ENCODE results near the gene DNAH17.

Gene DNAH17

GRCh38 chr17:78460951-78461798, 116.0 kb downstream of the DNAH17 start:
- H3K27ac ChIP-seq (ENCODE audit: extremely low read depth, low read depth, low read length) = no peak overlapping the region
- CTCF ChIA-PET = interaction anchor here (0.6 to 1.0 kb wide), 2 partner anchors 13 to 28 kb away, joined by 3 read pairs; no protein-coding TSS in a partner anchor
- TF ChIP-seq TCF7L2 (IDR thresholded peaks at IDR 0.05; ENCODE audit: borderline replicate concordance, low read depth, low read length) (no peak), ZNF354C (tag by site-specific recombination; IDR thresholded peaks at IDR 0.05; ENCODE audit: borderline replicate concordance, low read depth) (no peak), ZBTB7A (tag by site-specific recombination; IDR thresholded peaks at IDR 0.05; ENCODE audit: low read depth) (no peak), ZNF138 (tag by site-specific recombination; IDR thresholded peaks at IDR 0.05; ENCODE audit: borderline replicate concordance) (no peak), ZBTB1 (tag by site-specific recombination; IDR thresholded peaks at IDR 0.05) (no peak), ZNF707 (tag by site-specific recombination; IDR thresholded peaks at IDR 0.05) (no peak), KLF16 (tag by site-specific recombination; IDR thresholded peaks at IDR 0.05) (no peak), SCRT2 (tag by site-specific recombination; IDR thresholded peaks at IDR 0.05) (no peak), ZBTB21 (tag by site-specific recombination; IDR thresholded peaks at IDR 0.05) (no peak), PRDM1 (tag by site-specific recombination; IDR thresholded peaks at IDR 0.05) (no peak), ZNF394 (tag by site-specific recombination; IDR thresholded peaks at IDR 0.05; ENCODE audit: borderline replicate concordance) (no peak), SP3 (tag by site-specific recombination; IDR thresholded peaks at IDR 0.05) (no peak)
- no peaks in the 10 kb centered on the region for H3K9me3 ChIP-seq (ENCODE audit: control insufficient read depth, insufficient read depth, low read depth, low read length)
- H3K4me3 ChIP-seq (ENCODE audit: low read depth, low read length) = no peak overlapping the region
- POLR2A ChIA-PET = no interaction called here
- H3K4me1 ChIP-seq (ENCODE audit: control insufficient read depth, insufficient read depth, low read length) = no peaks in the 10 kb centered on the region
- no peaks in the 10 kb centered on the region for H3K36me3 ChIP-seq (ENCODE audit: control insufficient read depth in 2 of 2, insufficient read depth in 1 of 2, low read length in 2 of 2)

DNA sequence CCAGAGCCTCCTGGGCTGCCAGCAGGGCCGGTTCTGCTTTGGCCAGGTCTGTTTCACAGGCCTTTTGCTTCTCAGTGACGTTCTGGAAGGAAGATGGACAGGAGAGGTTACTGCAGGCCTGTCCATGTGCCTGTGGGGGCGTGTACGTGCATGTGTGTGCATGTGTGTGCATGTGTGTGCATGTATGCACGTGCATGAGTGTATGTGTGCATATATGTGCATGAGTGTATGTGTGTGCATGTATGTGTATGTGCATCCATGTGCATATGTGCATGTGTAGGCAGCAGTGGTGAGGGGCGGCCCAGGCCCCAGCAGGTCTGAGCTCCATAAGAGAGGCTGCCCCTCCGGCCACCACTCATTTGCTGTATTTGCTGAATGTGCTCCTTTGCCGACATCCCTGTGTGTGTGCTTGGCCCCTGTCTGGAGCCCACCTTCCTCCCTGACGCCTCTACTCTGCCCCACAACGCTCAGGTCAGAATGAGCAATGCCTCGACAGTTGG, 117.0 kb downstream of the DNAH17 start:
- TF ChIP-seq, protein P1, sequence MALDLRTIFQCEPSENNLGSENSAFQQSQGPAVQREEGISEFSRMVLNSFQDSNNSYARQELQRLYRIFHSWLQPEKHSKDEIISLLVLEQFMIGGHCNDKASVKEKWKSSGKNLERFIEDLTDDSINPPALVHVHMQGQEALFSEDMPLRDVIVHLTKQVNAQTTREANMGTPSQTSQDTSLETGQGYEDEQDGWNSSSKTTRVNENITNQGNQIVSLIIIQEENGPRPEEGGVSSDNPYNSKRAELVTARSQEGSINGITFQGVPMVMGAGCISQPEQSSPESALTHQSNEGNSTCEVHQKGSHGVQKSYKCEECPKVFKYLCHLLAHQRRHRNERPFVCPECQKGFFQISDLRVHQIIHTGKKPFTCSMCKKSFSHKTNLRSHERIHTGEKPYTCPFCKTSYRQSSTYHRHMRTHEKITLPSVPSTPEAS (tag by site-specific recombination; IDR thresholded peaks at IDR 0.05) = peak; percentile 89
- no peak for TF ChIP-seq ZNF239 (tag by site-specific recombination; IDR thresholded peaks at IDR 0.05)
- CTCF ChIA-PET = interaction anchor here (0.6 to 2.5 kb wide), 3 partner anchors 15 to 256 kb away, joined by 3 to 7 read pairs (median 3); no protein-coding TSS in a partner anchor
- Histone ChIP-seq H3K36me3 (ENCODE audit: control insufficient read depth in 2 of 2, insufficient read depth in 1 of 2, low read length in 2 of 2) (no peaks in the 10 kb centered on the region), H3K9me3 (ENCODE audit: control insufficient read depth, insufficient read depth, low read depth, low read length) (no peaks in the 10 kb centered on the region), H3K27ac (ENCODE audit: extremely low read depth, low read depth, low read length) (no peak overlapping the region), H3K4me3 (ENCODE audit: low read depth, low read length) (no peak overlapping the region), H3K4me1 (ENCODE audit: control insufficient read depth, insufficient read depth, low read length) (no peaks in the 10 kb centered on the region)
- POLR2A ChIA-PET = no interaction called here

DNA sequence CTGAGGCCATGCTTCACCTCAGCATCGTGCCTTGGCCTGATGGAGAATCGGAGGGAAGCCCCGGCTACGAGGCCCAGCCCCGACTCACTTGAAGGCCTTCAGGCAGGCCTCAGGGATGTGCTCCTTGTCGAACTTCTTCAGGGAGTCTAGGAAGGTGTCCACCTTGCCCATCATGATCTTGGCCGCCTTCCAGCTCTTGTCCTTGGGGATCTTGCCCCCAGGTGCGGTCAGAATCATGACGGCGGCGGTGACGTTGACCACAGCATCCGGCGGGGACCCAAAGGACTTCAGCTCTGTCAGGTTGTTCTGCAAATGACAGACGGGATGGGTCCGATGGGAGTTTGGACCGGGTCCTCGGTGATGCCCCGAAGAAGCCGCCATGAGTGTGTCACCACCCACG, 117.5 kb downstream of the DNAH17 start:
- CTCF ChIA-PET = interaction anchor here (0.6 to 2.5 kb wide), 4 partner anchors 12 to 257 kb away, joined by 3 to 7 read pairs (median 3); no protein-coding TSS in a partner anchor
- H3K4me1 ChIP-seq (ENCODE audit: control insufficient read depth, insufficient read depth, low read length) = no peaks in the 10 kb centered on the region
- no peaks in the 10 kb centered on the region for H3K9me3 ChIP-seq (ENCODE audit: control insufficient read depth, insufficient read depth, low read depth, low read length)
- POLR2A ChIA-PET = interaction anchor here (0.6 kb wide), 1 partner anchor 138 kb away, joined by 6 read pairs; no protein-coding TSS in a partner anchor
- TF ChIP-seq ZNF324 (tag by site-specific recombination; IDR thresholded peaks at IDR 0.05) (no peak), ZNF133 (tag by site-specific recombination; IDR thresholded peaks at IDR 0.05) (no peak), IKZF3 (tag by site-specific recombination; IDR thresholded peaks at IDR 0.05) (no peak), ZNF596 (tag by site-specific recombination; IDR thresholded peaks at IDR 0.05) (no peak)
- TF ChIP-seq, protein P2, sequence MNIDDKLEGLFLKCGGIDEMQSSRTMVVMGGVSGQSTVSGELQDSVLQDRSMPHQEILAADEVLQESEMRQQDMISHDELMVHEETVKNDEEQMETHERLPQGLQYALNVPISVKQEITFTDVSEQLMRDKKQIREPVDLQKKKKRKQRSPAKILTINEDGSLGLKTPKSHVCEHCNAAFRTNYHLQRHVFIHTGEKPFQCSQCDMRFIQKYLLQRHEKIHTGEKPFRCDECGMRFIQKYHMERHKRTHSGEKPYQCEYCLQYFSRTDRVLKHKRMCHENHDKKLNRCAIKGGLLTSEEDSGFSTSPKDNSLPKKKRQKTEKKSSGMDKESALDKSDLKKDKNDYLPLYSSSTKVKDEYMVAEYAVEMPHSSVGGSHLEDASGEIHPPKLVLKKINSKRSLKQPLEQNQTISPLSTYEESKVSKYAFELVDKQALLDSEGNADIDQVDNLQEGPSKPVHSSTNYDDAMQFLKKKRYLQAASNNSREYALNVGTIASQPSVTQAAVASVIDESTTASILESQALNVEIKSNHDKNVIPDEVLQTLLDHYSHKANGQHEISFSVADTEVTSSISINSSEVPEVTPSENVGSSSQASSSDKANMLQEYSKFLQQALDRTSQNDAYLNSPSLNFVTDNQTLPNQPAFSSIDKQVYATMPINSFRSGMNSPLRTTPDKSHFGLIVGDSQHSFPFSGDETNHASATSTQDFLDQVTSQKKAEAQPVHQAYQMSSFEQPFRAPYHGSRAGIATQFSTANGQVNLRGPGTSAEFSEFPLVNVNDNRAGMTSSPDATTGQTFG (tag by site-specific recombination; IDR thresholded peaks at IDR 0.05; ENCODE audit: borderline replicate concordance) = no peak
- no peak overlapping the region for H3K4me3 ChIP-seq (ENCODE audit: low read depth, low read length)
- no peaks in the 10 kb centered on the region for H3K36me3 ChIP-seq (ENCODE audit: control insufficient read depth in 2 of 2, insufficient read depth in 1 of 2, low read length in 2 of 2)
- H3K27ac ChIP-seq (ENCODE audit: extremely low read depth, low read depth, low read length) = no peak overlapping the region

Measured in HEK293 (cell line).